GM21529 (cell line): ENCODE measurements around the gene ZDHHC5.
"Not testable (repeated sequence)": the region's sequence is repeated elsewhere in the genome, so short reads cannot be mapped to it uniquely, and the experiment has no call there.

ENCODE experiments used
- ATAC-seq: cut with Tn5 transposase; IDR thresholded peaks from one replicate; pipeline ENCODE4 v1.9.1; 2021; ENCODE audit not compliant: unreplicated experiment

The ZDHHC5 gene

GRCh38 chr11:57643802-57644201, 24.1 kb upstream of the ZDHHC5 start:
- no peak for ATAC-seq

GRCh38 chr11:57644748-57645688, 22.9 kb upstream of the ZDHHC5 start:
- ATAC-seq, result peak; percentile 51

GRCh38 chr11:57645689-57646085, 22.2 kb upstream of the ZDHHC5 start:
- ATAC-seq, result no peak

GRCh38 chr11:57646194-57646798, 21.6 kb upstream of the ZDHHC5 start:
- ATAC-seq, result peak; percentile 30

GRCh38 chr11:57646799-57647303, 21.1 kb upstream of the ZDHHC5 start:
- no peak for ATAC-seq

- ATAC-seq, result no peak
These were observed 20.5 kb upstream of the ZDHHC5 start for GRCh38 chr11:57647372-57647771.

- no peak for ATAC-seq
These were observed 19.7 kb upstream of the ZDHHC5 start for GRCh38 chr11:57647960-57648800.

- no peak for ATAC-seq
These were observed 18.8 kb upstream of the ZDHHC5 start for GRCh38 chr11:57648801-57649735.

GRCh38 chr11:57649826-57650738, 17.8 kb upstream of the ZDHHC5 start, which contains the start of gene YPEL4:
YPEL4 (minus strand) TSS chr11:57649912; CDS start chr11:57647107, 2,805 bp downstream.
- ATAC-seq, result no peak

- no peak for ATAC-seq
These were observed 17.2 kb upstream of the ZDHHC5 start for GRCh38 chr11:57650739-57651090.

- ATAC-seq, result no peak
These were observed 16.5 kb upstream of the ZDHHC5 start for GRCh38 chr11:57651408-57651807.

- not testable (repeated sequence) for ATAC-seq
These were observed 15.7 kb upstream of the ZDHHC5 start for GRCh38 chr11:57652230-57652629.

- no peak for ATAC-seq
These were observed 15.3 kb upstream of the ZDHHC5 start for GRCh38 chr11:57652662-57653061.

- no peak for ATAC-seq
These were observed 14.8 kb upstream of the ZDHHC5 start for GRCh38 chr11:57653163-57653562.

GRCh38 chr11:57656885-57657193, 11.1 kb upstream of the ZDHHC5 start:
- ATAC-seq, result no peak

GRCh38 chr11:57657194-57658022, 10.5 kb upstream of the ZDHHC5 start, which contains the start of gene CLP1:
CLP1 (plus strand) TSS chr11:57657762; CDS start chr11:57659477, 1,715 bp downstream.
- ATAC-seq, result peak; percentile 99

GRCh38 chr11:57658023-57658361, 9.9 kb upstream of the ZDHHC5 start:
- ATAC-seq, result no peak

- no peak for ATAC-seq
These were observed 8.2 kb upstream of the ZDHHC5 start for GRCh38 chr11:57659669-57660068.
